HEK293T (cell line): ENCODE results near the gene LNP1.
A peak's percentile ranks its signal among the peaks of the same experiment; 100 is the strongest.

Experiments used
- CTCF ChIA-PET: fragments of 350-600 bp; formaldehyde crosslinking; extraction: SDS; loops from one replicate; lab custom pipeline; 2021; ENCODE audit warnings: antibody characterized with exemption, inconsistent platforms; lab: Yijun Ruan, JAX
- POLR2A ChIA-PET: fragments of 350-600 bp; formaldehyde crosslinking; extraction: SDS; loops from one replicate; lab custom pipeline; 2020; ENCODE audit warnings: antibody characterized with exemption, inconsistent platforms; lab: Yijun Ruan, JAX
- DNase-seq: peaks from one replicate; pipeline ENCODE4 v3.0.0; 2012; ENCODE audit warnings: mixed read lengths; ENCODE audit errors: extremely low spot score
- ARNT ChIP-seq: fragments of 450-650 bp; IDR thresholded peaks from 2 replicates; pipeline ENCODE4 v1.6.1; 2017; ENCODE audit warnings: mild to moderate bottlenecking
- BHLHE40 ChIP-seq: fragments of 450-650 bp; IDR thresholded peaks from 2 replicates; pipeline ENCODE4 v1.6.1; 2016; ENCODE audit warnings: mild to moderate bottlenecking, moderate library complexity, borderline replicate concordance
- CTBP1 ChIP-seq: fragments of 450-650 bp; IDR thresholded peaks from 2 replicates; pipeline ENCODE4 v1.6.1; 2016; ENCODE audit warnings: borderline replicate concordance
- ELF4 ChIP-seq: fragments of 450-650 bp; IDR thresholded peaks from 2 replicates; pipeline ENCODE4 v1.6.1; 2017; ENCODE audit warnings: antibody characterized with exemption
- FOXA1 ChIP-seq: fragments of 450-650 bp; IDR thresholded peaks from 2 replicates; pipeline ENCODE4 v1.6.1; 2016; ENCODE audit warnings: mild to moderate bottlenecking
- FOXK2 ChIP-seq: fragments of 450-650 bp; IDR thresholded peaks from 2 replicates; pipeline ENCODE4 v1.6.1; 2016; ENCODE audit warnings: mild to moderate bottlenecking
- FOXM1 ChIP-seq: fragments of 450-650 bp; IDR thresholded peaks from 2 replicates; pipeline ENCODE4 v1.6.1; 2017; ENCODE audit warnings: mild to moderate bottlenecking, borderline replicate concordance
- HDGF ChIP-seq: fragments of 450-650 bp; IDR thresholded peaks from 2 replicates; pipeline ENCODE4 v1.6.1; 2017; ENCODE audit warnings: antibody characterized with exemption, borderline replicate concordance
- L3MBTL2 ChIP-seq: fragments of 450-650 bp; conservative IDR thresholded peaks from 2 replicates; pipeline ENCODE4 v1.6.1; 2016; ENCODE audit warnings: mild to moderate bottlenecking
- LEF1 ChIP-seq: fragments of 450-650 bp; IDR thresholded peaks from 2 replicates; pipeline ENCODE4 v1.6.1; 2017; ENCODE audit warnings: mild to moderate bottlenecking, borderline replicate concordance
- NFRKB ChIP-seq: fragments of 450-650 bp; IDR thresholded peaks from 2 replicates; pipeline ENCODE4 v1.6.1; 2016; ENCODE audit warnings: mild to moderate bottlenecking, moderate library complexity
- PKNOX1 ChIP-seq: fragments of 450-650 bp; IDR thresholded peaks from 2 replicates; pipeline ENCODE4 v1.6.1; 2016
- SP1 ChIP-seq: fragments of 450-650 bp; IDR thresholded peaks from 2 replicates; pipeline ENCODE4 v1.6.1; 2017
- SUZ12 ChIP-seq: fragments of 450-650 bp; IDR thresholded peaks from 2 replicates; pipeline ENCODE4 v1.6.1; 2016; ENCODE audit warnings: mild to moderate bottlenecking
- TARDBP ChIP-seq: fragments of 450-650 bp; IDR thresholded peaks from 2 replicates; pipeline ENCODE4 v1.6.1; 2016
- ZNF384 ChIP-seq: fragments of 450-650 bp; IDR thresholded peaks from 2 replicates; pipeline ENCODE4 v1.6.1; 2016

Gene LNP1

DNA sequence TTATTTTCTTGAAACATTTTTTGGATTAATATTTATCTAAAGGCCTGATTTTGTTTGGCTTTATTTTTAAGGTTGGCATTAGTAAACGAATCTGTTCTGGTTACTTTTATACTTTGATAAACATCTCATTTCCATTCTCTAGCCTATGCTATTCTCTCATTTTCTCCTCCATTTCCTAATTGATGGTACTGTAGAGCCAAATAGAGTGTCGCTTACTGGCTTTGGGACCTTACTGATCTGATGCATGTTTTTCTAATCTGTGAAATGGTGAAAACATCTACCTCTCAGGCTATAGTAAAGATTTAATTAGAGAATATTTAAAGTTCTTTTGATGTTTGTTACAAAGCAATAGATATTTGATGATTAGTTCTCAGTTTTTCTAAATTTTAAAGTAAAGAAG, 1.6 kb downstream of the LNP1 start:
- TF ChIP-seq SP1 (no peak), FOXK2 (no peak), HDGF (no peak), FOXM1 (no peak), PKNOX1 (no peak), ZNF384 (no peak), TARDBP (no peak), BHLHE40 (no peak), ARNT (no peak), LEF1 (no peak), NFRKB (no peak), ELF4 (no peak), FOXA1 (no peak), SUZ12 (no peak), L3MBTL2 (no peak), CTBP1 (no peak)
- no peak for DNase-seq
- ChIA-PET CTCF (interaction anchor here (0.7 kb wide), 1 partner anchor 739 kb away, joined by 3 read pairs; no protein-coding TSS in a partner anchor), POLR2A (interaction anchor here (2.6 kb wide), 1 partner anchor 23 kb away, joined by 12 read pairs; no protein-coding TSS in a partner anchor)

DNA sequence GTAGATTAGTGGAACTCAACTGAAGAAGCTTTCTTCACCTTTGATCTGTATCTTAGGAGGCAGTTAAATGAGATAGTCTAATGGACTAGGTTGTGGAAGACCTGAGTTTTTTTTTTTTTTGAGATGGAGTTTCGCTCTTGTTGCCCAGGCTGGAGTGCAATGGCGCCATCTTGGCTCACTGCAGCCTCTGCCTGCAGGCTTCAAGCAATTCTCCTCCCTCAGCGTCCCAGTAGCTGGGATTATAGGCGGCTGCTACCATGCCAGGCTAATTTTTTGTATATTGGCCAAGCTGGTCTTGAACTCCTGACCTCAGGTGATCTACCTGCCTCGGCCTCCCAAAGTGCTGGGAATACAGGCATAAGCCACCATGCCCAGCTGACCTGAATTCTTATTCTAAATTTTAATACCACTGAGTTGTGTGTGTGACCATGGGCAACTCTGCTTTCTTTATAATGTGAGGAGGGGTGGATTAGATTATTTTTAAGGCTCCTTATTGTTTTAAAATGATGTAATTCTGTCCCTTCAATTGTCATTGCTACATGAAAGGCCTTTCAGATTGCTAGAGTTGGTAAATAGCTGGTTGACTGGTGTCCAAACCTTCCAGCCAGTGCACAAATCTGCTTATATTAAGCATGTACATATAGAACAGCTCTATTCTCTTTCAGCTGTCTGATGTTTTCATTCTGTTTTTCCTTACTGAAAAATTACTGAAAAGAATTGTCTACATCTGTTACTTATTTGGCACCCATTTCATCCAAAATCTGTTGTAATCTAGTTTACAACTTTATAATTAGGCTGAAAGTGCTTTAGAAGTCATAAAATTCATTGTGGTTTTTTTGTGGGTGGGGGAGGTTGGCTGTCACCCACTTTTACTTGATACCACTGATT, 2.3 kb downstream of the LNP1 start:
- TF ChIP-seq ELF4 (no peak), NFRKB (peak; percentile 12; the same call in 1 of the 2 replicates), BHLHE40 (no peak), FOXM1 (no peak), SUZ12 (no peak), ZNF384 (peak; percentile 95)
- ChIA-PET CTCF (no interaction called here), POLR2A (interaction anchor here (1.3 kb wide), 1 partner anchor 16 kb away, joined by 4 read pairs; no protein-coding TSS in a partner anchor)
- no peak for DNase-seq

GRCh38 chr3:100404250-100404548, 2.9 kb downstream of the LNP1 start:
- TF ChIP-seq PKNOX1 (peak; percentile 50; the same call in 1 of the 2 replicates), FOXA1 (no peak)
- CTCF ChIA-PET, result no interaction called here

GRCh38 chr3:100407164-100407563, 5.8 kb downstream of the LNP1 start:
- TF ChIP-seq SUZ12, result no peak
- peak; percentile 72 for TF ChIP-seq PKNOX1
- CTCF ChIA-PET, result no interaction called here
- POLR2A ChIA-PET, result no interaction called here
- DNase-seq, result no peak

More at GRCh38 chr3:100404250-100404548, 2.9 kb downstream of the LNP1 start:
- POLR2A ChIA-PET, result interaction anchor here (1.3 kb wide), 1 partner anchor 15 kb away, joined by 4 read pairs; no protein-coding TSS in a partner anchor
- no peak for DNase-seq

DNA sequence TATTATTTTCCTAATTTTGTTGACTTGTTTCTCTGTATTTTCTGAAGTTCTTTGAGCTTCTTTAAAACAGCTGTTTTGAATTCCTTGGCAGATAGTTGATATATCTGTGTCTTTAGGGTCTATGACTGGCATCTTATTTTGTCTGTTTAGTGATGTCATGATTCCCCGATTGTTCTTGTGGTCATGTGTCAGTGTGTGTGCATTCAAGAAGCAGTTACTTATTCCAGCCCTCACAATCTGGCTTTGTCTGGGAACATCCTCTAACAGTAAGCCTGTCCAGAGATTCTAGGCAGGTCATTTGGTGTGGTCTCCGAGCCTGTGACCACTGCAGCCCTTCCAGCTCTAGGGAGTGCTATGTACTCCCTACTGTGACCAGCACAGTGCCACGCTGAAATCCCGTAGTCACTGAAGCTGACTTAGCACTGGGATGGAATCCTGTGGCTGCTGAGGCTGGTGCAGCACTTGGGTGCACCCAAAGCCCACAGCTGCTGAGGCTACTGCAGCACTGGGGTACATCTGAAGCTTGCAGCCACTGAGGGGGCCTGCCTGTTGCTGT, 6.7 kb downstream of the LNP1 start:
- no peak for DNase-seq
- TF ChIP-seq BHLHE40 (no peak), FOXA1 (no peak), L3MBTL2 (no peak), HDGF (no peak), ELF4 (no peak), PKNOX1 (no peak), SUZ12 (no peak)
- POLR2A ChIA-PET, result no interaction called here
- CTCF ChIA-PET, result no interaction called here

DNA sequence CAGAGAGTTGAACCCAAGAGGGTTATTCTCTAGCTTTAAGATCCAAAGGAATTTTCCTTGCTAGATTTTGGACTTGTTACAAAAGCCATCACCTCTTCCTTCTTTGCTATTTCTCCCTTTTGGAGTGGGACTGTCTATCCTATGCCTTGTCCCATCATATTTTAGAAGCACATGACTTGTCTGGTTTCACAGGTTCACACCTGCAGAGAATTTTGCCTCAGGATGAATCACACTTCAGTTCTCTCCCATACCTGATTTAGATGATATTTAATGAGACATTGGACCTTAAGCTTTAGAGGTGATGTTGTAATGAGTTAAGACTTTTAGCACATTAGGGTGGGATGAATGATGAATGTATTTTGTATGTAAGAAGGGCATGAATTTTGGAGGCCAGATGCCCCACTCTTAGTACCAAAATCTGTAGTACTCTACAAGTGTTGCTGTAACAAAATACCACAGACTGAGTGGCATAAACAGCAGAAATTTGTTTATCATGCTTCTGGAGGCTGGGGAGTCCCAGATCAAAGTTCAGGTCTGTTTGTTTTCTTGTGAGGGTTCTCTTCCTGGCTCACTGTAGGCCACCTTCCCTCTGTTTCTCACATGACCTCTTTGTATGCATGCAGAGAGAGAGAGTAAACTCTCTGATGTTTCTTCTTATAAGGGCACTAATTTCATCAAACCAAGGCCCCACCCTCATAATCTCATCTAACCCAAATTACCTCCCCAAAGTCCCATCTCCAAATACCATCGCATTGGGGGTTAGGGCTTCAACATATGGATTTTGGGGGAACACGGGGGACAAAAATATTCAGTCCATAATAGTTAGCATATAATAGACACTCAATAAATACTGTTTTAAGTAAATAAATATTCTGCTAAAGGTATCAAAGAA, 10.0 kb downstream of the LNP1 start:
- CTCF ChIA-PET, result no interaction called here
- POLR2A ChIA-PET, result interaction anchor here (2.0 kb wide), 1 partner anchor 10 kb away, joined by 6 read pairs; the partner anchor contains the start of genes LNP1 and TOMM70
- DNase-seq, result no peak
- TF ChIP-seq ELF4, result no peak
- TF ChIP-seq HDGF, result no peak
- TF ChIP-seq TARDBP, result no peak
- no peak for TF ChIP-seq NFRKB
- no peak for TF ChIP-seq PKNOX1
- TF ChIP-seq ARNT, result no peak
- TF ChIP-seq SUZ12, result no peak
- no peak for TF ChIP-seq FOXM1
